Measurements from ENCODE around the gene TPRX2.
A peak's percentile ranks its signal among the peaks of the same experiment; 100 is the strongest.
"Not testable (repeated sequence)": the region's sequence is repeated elsewhere in the genome, so short reads cannot be mapped to it uniquely, and the experiment has no call there.

TPRX2 gene, protein sequence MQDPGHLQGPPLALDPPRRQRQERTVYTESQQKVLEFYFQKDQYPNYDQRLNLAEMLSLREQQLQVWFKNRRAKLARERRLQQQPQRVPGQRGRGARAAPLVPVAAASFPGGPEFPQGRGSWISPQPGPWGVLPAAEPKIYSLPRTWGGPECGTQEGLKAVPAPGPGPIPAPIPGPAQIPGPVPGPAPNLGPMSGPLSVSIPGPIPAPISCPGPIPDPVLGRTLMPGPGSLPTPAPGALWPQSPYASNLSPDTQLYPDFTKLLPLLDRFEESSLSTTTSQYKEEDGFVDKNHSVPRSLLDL

DNA sequence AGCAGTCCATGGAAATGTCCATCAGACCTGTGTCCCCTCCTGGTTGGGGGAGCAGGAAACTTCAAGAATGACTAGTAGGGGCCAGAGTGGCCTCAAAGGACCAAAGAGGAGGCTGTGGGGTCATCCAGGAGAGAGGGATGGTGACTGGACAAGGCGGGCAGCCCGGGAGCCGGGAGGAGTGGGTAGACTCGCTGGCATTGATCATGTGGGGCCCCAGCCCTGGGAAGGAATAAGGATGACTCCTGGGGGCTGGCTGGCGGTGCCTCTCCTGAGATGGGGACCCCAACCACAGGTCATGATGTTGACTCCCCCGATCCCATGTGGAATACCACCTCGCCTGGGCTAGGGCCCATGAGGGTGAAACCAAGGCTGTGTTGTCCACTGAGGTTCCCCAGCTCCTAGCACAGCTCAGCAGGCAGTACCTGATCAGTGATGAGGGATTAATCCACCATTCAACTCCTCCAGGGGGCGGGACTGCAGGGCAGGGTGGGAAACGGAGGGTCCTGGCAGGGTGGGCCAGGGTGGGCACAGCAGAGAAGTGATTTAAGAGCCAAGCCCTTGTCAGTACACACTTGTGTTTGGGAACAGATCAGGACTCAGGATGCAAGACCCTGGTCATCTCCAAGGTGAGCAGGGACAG, at the start of gene TPRX2:
TSS of gene TPRX2 (plus strand) at position 590 of the 640 bp plus-strand sequence. CDS start at position 602, 12 bp downstream.
- not testable (repeated sequence) for DNase-seq

DNA sequence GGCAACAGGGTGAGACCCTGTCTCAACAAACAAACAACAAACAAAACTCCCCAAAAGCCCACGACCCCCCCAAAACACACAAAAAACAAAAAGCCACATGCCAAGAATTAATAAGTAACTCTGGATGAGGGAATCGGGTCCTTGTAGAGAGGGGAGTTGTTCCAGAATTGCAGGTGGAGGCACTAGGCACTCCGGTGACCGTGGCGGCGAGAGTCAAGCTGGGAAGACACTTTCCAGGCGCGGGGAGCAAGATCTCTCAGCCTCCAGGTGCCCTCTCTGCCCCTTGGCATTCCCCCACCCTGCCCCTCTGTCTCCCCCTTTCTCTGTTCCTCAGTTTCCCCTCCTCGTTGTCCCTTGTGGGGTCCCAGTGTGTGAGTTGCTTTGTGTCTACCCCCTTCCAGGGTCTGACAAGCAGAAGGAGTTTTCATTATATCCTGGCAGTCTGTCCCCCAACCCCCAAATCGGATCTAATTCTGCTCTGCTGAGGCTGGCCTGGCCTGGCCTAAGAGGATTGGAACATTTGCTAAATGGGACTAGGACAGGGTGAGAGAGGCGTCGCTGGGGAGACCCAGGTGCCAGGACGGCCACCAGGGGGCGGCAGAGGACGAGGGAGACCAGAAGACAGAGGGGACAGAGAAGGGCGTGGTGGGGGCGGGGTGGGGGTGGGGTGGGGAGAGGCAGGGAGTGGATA, 45.6 kb upstream of the TPRX2 start:
- peak; percentile 70 for DNase-seq

DNA sequence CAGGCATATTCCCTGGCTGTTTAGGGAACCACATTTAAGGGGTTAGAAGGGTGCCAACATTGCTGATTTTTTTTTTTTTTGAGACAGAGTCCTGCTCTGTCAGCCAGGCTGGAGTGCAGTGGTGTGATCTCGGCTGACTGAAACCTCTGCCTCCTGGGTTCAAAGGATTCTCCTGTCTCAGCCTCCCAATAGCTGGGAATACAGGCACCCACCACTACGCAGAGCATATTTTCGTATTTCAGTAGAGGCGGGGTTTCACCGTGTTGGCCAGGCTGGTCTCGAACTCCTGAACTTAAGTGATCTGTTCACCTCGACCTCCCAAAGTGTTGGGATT, 45.1 kb upstream of the TPRX2 start:
- no peak for DNase-seq

DNA sequence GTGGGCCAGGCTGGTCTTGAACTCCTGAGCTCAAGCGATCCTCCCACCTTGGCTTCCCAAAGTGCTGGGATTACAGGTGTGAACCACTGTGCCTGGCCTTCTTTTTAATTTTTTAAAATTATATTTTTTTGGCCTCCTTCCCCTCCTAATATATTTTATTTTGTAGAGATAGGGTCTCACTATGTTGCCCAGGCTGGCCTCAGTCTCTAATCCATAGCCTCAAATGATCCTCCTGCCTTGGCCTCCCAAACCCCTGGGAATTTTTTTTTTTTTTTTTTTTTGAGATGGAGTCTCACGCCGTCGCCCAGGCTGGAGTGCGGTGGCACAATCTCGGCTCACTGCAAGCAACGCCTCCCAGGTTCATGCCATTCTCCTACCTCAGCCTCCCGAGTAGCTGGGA, 42.8 kb upstream of the TPRX2 start:
- not testable (repeated sequence) for DNase-seq

DNA sequence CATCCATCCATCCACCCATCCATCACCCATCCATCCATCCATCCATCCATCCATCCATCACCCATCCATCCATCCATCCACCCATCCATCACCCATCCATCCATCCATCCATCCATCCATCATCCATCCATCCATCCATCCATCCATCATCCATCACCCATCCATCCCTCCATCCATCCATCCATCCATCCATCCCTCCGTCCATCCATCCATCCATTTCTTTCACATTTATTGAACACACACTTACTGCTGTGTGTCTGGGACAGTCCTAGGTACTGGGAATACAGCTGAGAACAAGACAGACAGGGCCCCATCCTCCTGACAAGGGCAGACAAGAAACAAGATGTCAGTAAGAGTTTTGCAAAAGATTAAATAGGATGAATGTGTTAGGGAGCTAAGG, 40.8 kb upstream of the TPRX2 start:
- not testable (repeated sequence) for DNase-seq

DNA sequence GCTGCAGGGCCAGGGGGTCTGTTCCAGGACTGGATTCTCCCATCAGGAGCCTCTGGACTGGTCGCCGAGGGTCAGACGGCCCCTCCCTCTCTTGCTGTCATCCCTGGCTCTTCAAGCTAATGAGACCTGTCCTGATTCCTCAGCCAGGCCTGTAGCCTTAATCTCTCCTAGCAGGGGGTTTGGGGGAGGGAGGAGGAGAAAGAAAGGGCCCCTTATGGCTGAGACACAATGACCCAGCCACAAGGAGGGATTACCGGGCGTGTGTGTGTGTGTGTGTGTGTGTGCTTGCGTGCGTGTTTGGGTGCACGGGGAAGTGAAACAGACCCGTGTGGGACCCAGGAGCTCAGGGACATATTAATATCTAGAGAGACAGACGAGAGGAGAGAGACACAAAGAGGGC, 39.2 kb upstream of the TPRX2 start:
- DNase-seq, result no peak

DNA sequence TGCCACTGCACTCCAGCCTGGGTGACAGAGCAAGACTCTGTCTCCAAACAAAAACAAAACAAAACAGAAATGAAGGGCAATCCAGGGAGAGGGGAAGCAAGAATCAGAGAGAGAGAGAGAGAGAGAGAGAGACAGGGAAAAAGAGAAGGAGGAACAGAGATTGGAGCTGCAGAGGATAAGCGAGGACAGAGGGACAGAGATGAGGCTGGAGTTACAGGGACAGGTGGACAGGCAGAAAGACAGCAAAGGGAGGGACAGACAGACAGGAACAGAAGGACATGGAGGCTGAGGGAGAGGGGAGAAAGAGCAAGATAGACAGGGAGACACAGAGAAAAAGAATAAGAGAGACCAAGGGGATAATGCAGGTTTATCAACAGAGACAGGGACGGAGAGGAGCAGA, 38.6 kb upstream of the TPRX2 start:
- DNase-seq, result no peak

DNA sequence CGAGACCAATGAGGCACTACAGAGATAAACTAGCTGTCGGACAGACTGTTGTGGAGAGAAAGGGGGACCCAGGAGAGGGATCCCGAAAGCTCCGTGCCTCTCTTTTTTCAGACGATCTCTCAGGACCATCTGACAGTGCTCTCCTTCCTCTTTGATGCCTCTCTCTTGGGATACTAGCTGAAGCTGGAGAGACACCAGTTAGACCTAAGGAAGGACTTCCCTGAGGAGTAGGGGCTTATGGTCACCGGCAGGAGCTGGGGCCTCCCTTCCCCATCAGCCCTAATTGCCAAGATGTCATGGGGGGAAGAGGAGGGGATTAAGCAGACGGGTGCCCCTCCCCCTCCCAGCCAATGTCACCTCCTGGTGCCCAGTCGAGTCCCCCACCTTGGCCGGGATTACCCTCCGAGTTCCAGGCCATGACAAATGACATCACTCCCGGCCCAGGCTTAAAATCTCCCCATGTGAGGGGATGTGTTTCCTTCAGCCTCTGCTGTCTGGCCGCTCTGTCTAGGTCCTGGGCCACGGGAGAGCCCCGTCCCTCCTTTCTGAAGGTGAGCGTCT, 37.5 kb upstream of the TPRX2 start, which contains the start of gene CRX:
TSS of gene CRX (plus strand) at position 478 of the 561 bp plus-strand sequence. CDS start 12,507 bp downstream, outside the sequence.
- no peak for DNase-seq

DNA sequence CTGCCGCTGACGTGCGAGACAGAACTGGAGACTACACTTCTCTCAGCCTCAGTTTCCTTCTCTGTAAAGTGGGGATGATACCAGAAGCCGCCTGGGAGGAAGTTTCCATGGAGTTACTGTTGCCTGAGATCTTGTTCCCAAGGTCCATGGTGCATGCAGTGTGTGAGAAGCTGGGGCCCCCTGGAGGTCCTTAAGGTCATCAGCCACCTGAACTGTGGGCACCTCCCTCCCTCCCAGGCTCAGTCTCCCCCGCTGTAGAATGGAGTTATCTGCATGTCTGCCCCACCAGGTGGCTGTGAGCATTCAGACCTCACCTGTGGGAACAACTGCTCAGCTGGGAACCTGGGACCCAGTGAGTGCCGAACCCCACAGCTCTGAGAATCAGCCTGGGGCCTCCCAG, 34.6 kb upstream of the TPRX2 start:
- DNase-seq, result no peak

DNA sequence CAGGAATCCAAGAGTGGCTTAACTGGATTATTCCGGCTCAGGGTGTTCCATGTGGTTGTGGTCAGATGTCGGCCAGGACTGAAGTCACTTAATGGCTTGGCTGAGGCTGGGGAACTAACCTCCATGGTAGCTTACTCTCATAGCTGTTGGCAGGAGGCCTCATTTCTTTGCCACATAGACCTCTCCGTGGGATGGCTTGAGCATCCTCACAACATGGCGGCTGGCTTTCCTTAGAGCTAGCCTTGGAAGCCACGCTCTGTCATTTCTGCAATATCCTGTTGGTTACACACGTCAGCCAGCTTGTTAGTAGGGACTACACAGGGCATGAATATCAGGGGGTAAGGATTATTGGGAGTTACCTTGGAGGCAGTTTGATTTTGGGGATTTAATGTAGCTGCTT, 32.2 kb upstream of the TPRX2 start:
- no peak for DNase-seq

DNA sequence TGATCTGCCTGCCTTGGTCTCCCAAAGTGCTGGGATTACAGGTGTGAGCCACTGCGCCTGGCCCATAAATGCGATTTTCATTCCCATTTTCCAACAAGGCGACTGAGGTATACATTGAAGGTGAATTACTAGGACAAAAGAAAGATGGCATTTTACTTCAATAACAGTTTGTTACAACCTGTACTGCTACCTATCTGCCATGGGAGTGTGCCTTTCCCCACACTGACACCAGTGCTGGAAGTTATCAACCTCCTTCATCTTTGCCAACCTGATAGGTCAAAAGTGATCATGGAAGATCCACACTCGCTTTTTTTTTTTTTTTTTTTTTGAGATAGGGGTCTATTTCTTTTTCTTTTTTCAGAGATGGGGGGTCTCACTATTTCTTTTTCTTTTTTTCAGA, 26.3 kb upstream of the TPRX2 start:
- no peak for DNase-seq

DNA sequence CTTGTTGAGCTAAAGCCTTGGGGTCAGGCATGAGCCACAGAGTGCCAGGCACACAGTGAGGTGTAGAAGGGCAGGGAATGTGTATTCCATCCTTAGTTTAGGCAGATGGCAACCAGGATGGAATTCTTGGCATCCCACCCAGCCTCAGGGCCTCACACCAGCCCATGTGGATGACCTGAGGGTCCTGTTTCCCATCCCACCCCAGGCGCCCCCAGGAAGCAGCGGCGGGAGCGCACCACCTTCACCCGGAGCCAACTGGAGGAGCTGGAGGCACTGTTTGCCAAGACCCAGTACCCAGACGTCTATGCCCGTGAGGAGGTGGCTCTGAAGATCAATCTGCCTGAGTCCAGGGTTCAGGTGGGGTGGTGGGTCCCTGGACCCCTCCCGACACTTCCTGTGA, 23.0 kb upstream of the TPRX2 start:
- no peak for DNase-seq

DNA sequence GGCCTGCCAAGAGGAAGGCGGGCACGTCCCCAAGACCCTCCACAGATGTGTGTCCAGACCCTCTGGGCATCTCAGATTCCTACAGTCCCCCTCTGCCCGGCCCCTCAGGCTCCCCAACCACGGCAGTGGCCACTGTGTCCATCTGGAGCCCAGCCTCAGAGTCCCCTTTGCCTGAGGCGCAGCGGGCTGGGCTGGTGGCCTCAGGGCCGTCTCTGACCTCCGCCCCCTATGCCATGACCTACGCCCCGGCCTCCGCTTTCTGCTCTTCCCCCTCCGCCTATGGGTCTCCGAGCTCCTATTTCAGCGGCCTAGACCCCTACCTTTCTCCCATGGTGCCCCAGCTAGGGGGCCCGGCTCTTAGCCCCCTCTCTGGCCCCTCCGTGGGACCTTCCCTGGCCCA, 19.6 kb upstream of the TPRX2 start:
- no peak for DNase-seq

DNA sequence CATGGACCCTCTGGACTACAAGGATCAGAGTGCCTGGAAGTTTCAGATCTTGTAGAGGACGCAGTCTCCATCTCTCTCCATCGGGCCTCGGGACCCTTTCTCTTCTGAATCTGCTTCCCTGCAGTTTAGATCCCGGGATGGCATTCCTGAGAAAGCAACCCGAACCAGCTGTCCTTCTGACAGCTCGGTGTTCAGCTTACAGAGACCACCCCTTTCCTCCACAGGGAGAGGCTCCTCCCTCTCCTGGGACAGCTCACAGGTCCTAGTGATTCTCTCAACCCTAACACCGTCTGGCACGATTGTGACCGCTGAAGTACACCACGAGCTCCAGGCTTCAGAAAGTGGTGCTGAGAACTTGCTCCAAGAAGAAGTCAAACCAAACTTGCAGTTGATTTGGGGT, 19.1 kb upstream of the TPRX2 start:
- DNase-seq, result no peak

DNA sequence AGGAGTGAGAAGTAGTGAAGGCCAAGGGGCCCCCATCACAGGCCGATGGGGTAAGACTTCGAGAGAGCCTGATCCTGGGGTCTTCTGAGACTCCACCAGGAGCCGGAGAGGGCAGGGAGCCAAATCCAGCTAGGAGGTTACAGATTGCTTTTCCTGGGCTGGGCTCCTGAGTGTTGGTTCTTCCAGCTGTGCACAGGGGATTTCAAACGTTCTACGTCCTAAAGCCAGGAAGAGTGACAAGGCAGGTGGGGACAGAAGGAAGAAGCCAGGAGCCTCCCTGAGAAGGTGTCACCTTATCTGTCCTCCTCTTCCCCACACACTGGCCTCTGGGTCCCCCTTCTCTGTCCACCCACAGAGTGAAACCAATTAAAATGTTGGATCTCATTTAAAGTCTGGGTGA, 16.1 kb upstream of the TPRX2 start:
- no peak for DNase-seq

DNA sequence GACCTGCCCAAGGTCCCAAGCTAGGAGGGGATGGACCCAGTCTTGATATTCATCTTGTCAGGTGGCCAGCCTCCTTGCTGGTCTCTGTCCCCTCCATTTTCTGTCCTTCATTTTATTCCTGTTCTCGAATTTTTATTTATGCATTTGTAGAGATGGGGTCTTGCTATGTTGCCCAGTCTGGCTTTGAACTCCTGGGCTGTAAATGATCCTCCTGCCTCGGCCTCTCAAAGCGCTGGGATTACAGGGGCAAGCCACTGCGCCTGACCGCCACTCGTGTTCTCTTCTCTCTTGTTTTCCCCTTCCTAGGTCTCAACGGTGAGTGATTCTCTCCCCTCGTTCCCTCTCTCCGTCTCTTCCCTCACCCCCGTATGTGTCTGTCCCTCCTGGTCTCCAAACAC, 10.6 kb upstream of the TPRX2 start:
- no peak for DNase-seq

DNA sequence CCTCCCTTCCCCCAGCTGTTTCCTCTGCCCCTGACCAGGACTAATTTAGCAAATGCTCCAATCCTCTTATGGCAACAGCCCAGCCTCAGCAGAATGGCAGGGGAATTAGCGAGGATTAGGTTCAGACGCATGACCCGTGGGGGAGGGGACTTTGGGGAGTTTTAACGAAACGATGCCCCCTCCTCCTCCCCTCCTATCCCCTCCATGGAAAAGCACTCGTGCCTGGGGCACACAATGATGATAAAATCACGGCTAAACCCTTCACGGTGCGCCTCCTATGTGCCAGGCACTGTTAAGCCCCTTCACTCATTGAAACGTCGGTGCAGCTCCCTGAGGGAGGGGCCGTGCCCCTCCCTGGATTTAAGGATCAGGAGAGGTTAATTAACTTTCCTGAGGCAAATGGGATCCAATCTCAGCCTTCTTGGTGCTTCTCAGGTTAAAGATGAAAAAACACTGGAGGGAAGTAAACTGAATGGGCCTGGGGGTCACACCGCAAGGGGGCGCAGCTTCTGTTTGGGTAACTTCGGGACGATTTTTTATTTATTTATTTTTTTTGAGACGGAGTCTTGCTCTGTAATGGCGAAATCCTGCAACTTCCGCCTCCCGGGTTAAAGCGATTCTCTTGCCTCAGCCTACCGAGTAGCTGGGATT, 10.1 kb upstream of the TPRX2 start:
- peak; percentile 12 for DNase-seq

DNA sequence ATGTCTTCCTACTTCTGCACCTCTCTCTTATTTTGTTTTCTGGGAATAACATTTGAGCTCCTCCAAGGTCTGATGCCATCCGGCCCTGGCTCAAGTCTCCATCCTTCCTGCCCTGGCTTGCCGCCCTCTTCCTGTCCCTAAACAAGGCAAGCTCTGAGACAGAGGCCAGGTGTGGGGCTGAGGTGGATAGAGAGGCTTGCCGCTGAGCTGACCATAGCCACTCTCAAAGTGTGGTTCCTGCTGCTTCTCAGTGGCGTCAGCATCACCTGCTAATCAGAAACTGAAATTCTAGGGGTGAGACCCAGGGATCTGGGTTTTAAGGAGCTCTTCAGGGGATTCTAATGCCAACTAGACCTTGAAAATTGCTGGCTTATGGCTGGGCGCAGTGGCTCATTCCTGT, 6.0 kb upstream of the TPRX2 start:
- DNase-seq, result no peak

DNA sequence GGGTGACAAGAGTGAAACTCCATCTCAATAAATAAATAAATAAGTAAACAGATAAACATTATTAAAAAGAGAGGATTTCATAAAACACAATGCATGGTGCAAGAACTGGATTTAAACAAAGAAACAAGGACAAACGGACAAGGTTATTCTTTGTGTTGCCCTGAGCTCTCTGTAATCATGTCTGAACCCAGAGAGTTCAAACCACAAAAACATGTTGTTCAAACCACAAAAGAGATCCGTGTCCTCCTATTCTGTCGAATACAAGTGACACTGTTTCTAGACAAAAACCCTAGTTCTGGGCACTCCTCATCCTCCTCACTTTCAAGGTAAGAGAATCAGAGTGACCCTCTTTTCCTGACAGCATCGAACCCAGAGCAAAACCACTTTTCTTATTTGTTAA, 4.6 kb upstream of the TPRX2 start:
- DNase-seq, result no peak

DNA sequence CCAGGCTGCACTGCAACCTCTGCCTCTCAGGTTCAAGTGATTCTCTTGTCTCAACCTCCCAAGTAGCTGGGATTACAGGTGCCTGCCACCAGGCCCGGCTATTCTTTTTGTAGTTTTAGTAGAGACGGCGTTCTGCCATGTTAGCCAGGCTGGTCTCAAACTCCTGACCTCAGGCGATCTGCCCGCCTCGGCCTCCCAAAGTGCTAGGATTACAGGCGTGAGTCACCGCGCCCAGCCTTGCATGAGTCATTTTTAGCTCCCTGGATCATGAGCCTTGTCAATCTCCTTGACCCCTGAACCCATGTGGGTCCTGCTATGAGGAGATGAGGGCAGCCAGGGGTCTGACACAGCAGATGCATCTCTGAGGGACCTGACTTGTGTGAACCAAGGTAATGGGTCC, 804 bp upstream of the TPRX2 start:
- DNase-seq, result not testable (repeated sequence)

DNA sequence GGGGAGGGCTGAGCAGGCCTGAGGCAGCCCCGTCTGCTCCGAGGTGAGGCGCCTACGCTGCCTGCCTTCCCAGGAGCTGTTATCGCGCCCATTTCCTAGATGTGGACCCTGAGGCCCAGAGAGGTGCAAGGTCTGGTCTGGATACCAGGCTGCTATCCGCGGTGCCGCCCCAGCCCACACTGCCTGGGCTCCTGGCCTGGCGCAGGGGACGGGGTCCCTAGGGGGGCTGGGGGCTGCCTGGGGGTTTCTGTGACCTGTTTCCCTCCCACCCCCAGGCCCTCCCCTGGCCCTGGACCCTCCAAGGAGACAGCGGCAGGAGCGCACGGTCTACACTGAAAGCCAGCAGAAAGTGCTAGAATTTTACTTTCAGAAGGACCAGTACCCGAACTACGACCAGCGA, 803 bp downstream of the TPRX2 start:
- DNase-seq, result not testable (repeated sequence)

DNA sequence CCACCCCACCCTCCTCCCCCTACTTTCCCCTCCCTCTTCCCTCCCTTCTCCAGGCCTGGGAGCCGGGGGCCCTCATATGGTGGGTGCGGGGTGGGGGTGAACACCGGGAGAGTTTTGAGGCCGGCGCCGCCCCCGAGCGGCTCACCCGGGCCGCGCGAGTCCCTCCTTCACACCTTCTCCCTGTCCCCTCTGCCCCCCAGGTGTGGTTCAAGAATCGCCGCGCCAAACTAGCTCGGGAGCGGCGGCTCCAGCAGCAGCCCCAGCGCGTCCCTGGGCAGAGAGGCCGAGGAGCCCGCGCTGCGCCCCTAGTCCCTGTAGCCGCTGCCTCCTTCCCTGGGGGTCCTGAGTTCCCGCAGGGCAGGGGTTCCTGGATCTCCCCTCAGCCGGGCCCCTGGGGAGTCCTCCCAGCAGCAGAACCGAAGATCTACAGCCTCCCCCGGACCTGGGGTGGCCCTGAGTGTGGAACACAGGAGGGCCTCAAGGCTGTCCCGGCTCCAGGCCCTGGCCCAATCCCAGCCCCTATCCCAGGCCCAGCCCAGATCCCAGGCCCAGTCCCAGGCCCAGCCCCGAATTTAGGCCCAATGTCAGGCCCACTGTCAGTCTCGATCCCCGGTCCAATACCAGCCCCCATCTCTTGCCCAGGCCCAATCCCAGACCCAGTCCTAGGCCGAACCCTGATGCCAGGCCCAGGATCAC, 1.7 kb downstream of the TPRX2 start:
- DNase-seq, result no peak

DNA sequence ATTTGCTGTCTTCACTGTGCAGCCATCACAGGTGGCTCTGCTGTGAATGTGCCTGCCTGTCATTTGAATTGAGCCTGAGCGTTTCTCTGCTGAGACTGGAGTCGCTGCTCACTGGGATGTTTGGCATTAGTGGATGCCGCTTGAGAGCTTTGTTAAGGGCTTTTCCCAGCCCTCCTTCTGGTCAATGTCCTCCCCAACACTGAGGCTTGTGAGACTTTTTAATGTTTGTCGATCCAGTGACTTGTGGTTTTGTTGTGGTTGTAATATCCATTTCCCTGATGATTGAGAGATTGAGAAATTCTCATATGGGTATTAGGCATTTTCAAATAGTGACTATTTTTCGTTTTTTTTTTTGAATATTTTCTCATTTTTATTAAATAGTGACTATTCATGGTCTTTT, 2.6 kb downstream of the TPRX2 start:
- no peak for DNase-seq
